DOHH2 (cell line): ENCODE results near the gene TLE1.
A peak's percentile ranks its signal among the peaks of the same experiment; 100 is the strongest.

Experiments
- H3F3A ChIP-seq: fragments of 200-600 bp; sonication (generic), shearing (Covaris generic); 2 replicates; pipeline ENCODE4 v1.6.0; 2016; ENCODE audit warnings: antibody characterized with exemption, mild to moderate bottlenecking; ENCODE audit not compliant: control insufficient read depth, insufficient read depth
- H3K27ac ChIP-seq: fragments of 200-600 bp; sonication (generic); 2 replicates; pipeline ENCODE4 v1.5.1; 2014; ENCODE audit warnings: low read depth, mild to moderate bottlenecking, low read length, moderate library complexity
- H3K27me3 ChIP-seq: fragments of 200-600 bp; sonication (generic); 2 replicates; pipeline ENCODE4 v1.6.1; 2014; ENCODE audit warnings: mild to moderate bottlenecking, low read length, mixed read lengths; ENCODE audit not compliant: control insufficient read depth
- H3K36me3 ChIP-seq: fragments of 200-600 bp; sonication (generic); 2 replicates; pipeline ENCODE4 v1.6.1; 2014; ENCODE audit warnings: mild to moderate bottlenecking, low read length, moderate library complexity, mixed read lengths; ENCODE audit not compliant: control insufficient read depth
- H3K4me1 ChIP-seq: fragments of 200-600 bp; sonication (generic); 2 replicates; pipeline ENCODE4 v1.6.1; 2014; ENCODE audit warnings: mild to moderate bottlenecking, low read length, mixed read lengths; ENCODE audit not compliant: control insufficient read depth
- H3K4me2 ChIP-seq: fragments of 200-600 bp; sonication (generic); 2 replicates; pipeline ENCODE4 v1.6.0; 2014; ENCODE audit warnings: mild to moderate bottlenecking, low read length, moderate library complexity
- H3K4me3 ChIP-seq: fragments of 200-600 bp; sonication (generic); 2 replicates; pipeline ENCODE4 v1.5.1; 2014; ENCODE audit warnings: mild to moderate bottlenecking, low read length, mixed read lengths
- H3K79me2 ChIP-seq: fragments of 200-600 bp; sonication (generic); 2 replicates; pipeline ENCODE4 v1.6.1; 2014; ENCODE audit warnings: mild to moderate bottlenecking, low read length, mixed read lengths; ENCODE audit not compliant: control insufficient read depth
- H3K9me2 ChIP-seq: fragments of 200-600 bp; sonication (generic); replicated peaks from 2 replicates; pipeline ENCODE4 v1.6.1; 2014; ENCODE audit warnings: mild to moderate bottlenecking, low read length, mixed read lengths; ENCODE audit not compliant: control insufficient read depth
- H3K9me3 ChIP-seq: fragments of 200-600 bp; sonication (generic); 2 replicates; pipeline ENCODE4 v1.6.1; 2014; ENCODE audit warnings: antibody characterized with exemption, low read length, mixed read lengths; ENCODE audit not compliant: control insufficient read depth, insufficient read depth
- H4K20me1 ChIP-seq: fragments of 200-600 bp; sonication (generic); 2 replicates; pipeline ENCODE4 v1.6.0; 2014; ENCODE audit warnings: low read depth, mild to moderate bottlenecking, antibody characterized with exemption, low read length, moderate library complexity; ENCODE audit not compliant: control insufficient read depth, insufficient read depth
- EZH2phosphoT487 ChIP-seq: fragments of 200-600 bp; sonication (generic); IDR thresholded peaks from 2 replicates; pipeline ENCODE4 v1.6.1; 2017; ENCODE audit warnings: borderline replicate concordance, mild to moderate bottlenecking, antibody characterized with exemption, low read length, moderate library complexity, mixed read lengths
- TF ChIP-seq, protein P1 (sequence below): fragments of 200-600 bp; sonication (generic); IDR thresholded peaks from one replicate; pipeline ENCODE4 v1.5.1; 2014; ENCODE audit warnings: antibody characterized with exemption, mild to moderate bottlenecking, low read depth, low read length; ENCODE audit not compliant: poor library complexity, severe bottlenecking

Gene TLE1

DNA sequence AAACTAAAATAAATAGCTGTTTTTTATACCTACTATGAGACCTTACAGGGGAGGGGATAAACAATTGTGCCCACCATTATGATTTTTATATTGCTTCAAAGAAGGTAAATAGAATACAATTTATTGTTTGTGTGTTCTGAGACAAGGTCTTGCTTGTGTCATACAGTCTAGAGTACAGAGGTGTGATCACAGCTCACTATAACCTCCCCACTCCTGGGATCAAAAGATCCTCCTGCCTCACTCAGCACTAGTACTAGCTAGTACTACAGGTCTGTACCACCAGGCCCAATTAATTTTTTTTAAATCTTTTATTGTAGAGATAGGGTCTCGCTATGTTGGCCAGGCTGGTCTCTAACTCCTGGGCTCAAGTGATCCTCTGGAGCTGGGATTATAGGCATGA lies 11.3 kb downstream of the TLE1 start:
- no peak overlapping the region for H3K4me3 ChIP-seq
- no peaks in the 10 kb centered on the region for H3K36me3 ChIP-seq
- no peak overlapping the region for H3K27ac ChIP-seq
- H3K4me1 ChIP-seq, result no peaks in the 10 kb centered on the region
- H3K4me2 ChIP-seq, result no peak overlapping the region
- no peaks in the 10 kb centered on the region for H3K9me3 ChIP-seq
- no peaks in the 10 kb centered on the region for H3K9me2 ChIP-seq
- H4K20me1 ChIP-seq, result no peaks in the 10 kb centered on the region
- peaks cover 4% of the 10 kb centered on the region; the same call in 1 of the 2 replicates for H3K27me3 ChIP-seq
- no peaks in the 10 kb centered on the region for H3F3A ChIP-seq
- no peaks in the 10 kb centered on the region for H3K79me2 ChIP-seq
- TF ChIP-seq, protein P1, sequence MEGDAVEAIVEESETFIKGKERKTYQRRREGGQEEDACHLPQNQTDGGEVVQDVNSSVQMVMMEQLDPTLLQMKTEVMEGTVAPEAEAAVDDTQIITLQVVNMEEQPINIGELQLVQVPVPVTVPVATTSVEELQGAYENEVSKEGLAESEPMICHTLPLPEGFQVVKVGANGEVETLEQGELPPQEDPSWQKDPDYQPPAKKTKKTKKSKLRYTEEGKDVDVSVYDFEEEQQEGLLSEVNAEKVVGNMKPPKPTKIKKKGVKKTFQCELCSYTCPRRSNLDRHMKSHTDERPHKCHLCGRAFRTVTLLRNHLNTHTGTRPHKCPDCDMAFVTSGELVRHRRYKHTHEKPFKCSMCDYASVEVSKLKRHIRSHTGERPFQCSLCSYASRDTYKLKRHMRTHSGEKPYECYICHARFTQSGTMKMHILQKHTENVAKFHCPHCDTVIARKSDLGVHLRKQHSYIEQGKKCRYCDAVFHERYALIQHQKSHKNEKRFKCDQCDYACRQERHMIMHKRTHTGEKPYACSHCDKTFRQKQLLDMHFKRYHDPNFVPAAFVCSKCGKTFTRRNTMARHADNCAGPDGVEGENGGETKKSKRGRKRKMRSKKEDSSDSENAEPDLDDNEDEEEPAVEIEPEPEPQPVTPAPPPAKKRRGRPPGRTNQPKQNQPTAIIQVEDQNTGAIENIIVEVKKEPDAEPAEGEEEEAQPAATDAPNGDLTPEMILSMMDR, result no peak
- TF ChIP-seq EZH2phosphoT487, result no peak

DNA sequence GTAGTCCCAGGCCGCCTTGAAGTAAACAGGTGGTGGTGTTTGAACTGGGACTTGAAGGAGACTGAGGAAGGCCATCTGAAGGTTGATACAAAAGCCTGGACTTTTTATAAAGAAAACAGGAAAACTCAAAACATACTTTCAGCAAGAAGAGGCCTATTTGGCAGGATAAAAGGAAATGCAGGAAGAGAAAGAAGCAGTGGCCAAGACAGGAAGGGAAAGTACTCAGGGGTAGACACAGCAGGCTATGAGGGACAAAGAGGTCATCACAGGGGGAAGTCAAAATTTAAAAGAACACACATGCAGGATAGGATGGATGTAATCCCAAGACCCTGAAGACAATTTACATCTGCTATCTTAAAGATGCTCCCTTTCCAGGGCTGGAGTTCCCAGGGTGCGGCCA lies 13.0 kb downstream of the TLE1 start:
- H3K4me1 ChIP-seq, result no peaks in the 10 kb centered on the region
- H3K9me3 ChIP-seq, result no peaks in the 10 kb centered on the region
- H3K79me2 ChIP-seq, result no peaks in the 10 kb centered on the region
- no peak overlapping the region for H3K4me3 ChIP-seq
- H3K27ac ChIP-seq, result no peak overlapping the region
- H3K27me3 ChIP-seq, result no peaks in the 10 kb centered on the region
- H3K9me2 ChIP-seq, result no peaks in the 10 kb centered on the region
- H3K36me3 ChIP-seq, result no peaks in the 10 kb centered on the region
- H4K20me1 ChIP-seq, result no peaks in the 10 kb centered on the region
- H3F3A ChIP-seq, result no peaks in the 10 kb centered on the region
- no peak overlapping the region for H3K4me2 ChIP-seq
- TF ChIP-seq EZH2phosphoT487, result no peak
- TF ChIP-seq, protein P1, result no peak

DNA sequence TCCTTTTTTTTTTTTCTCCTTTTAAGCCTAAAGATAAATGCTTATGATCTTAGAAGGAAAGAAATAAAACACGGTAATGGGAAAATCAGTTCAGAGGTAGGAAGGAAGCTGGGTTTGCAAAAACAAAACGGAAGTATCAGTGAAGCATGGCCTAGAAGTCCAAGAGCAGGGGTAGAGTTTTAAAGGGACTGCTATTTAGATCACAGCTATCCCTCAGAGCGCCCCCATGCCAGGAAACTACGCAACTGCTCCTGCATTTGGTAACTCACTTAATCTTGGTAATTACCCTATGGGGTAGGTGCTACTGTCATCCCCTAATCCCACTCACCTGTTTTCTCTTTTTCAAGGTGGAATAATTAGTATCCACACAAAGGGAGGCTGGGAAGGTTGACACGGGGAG lies 16.0 kb downstream of the TLE1 start:
- no peaks in the 10 kb centered on the region for H3K79me2 ChIP-seq

More for the DNA sequence above, 16.0 kb downstream of the TLE1 start:
- Histone ChIP-seq H3K4me2 (no peak overlapping the region), H3K9me3 (no peaks in the 10 kb centered on the region), H4K20me1 (no peaks in the 10 kb centered on the region), H3F3A (no peaks in the 10 kb centered on the region), H3K9me2 (no peaks in the 10 kb centered on the region), H3K4me1 (no peaks in the 10 kb centered on the region), H3K27ac (no peak overlapping the region), H3K27me3 (0 out of 2 replicates have a peak, but pooled peaks cover 2% of the 10 kb centered on the region), H3K4me3 (no peak overlapping the region), H3K36me3 (no peaks in the 10 kb centered on the region)
- TF ChIP-seq, protein P1, result peak; percentile 29
- TF ChIP-seq EZH2phosphoT487, result no peak
